OCI-LY3 (cell line): Measurements from ENCODE around the gene FAM228B.

ENCODE experiments used
- H2AFZ ChIP-seq: fragments of 200-600, 300-600 bp; shearing (Covaris generic); 2 replicates; pipeline ENCODE4 v1.6.0; 2014; ENCODE audit warnings: antibody characterized with exemption, low read depth, low read length
- H3K27ac ChIP-seq: fragments of 200-600, 300-600 bp; sonication (generic); 2 replicates; pipeline ENCODE4 v1.5.1; 2014; ENCODE audit warnings: mild to moderate bottlenecking, low read length, moderate library complexity, mixed read lengths
- H3K27me3 ChIP-seq: fragments of 200-600, 300-600 bp; sonication (generic); 2 replicates; pipeline ENCODE4 v1.6.1; 2014; ENCODE audit warnings: low read depth, low read length, mixed read lengths
- H3K36me3 ChIP-seq: fragments of 200-600, 300-600 bp; sonication (generic); replicated peaks from 2 replicates; pipeline ENCODE3; 2014; ENCODE audit warnings: low read depth, low read length, mixed read lengths
- H3K4me1 ChIP-seq: fragments of 300-600, 200-600 bp; sonication (generic); 2 replicates; pipeline ENCODE4 v1.6.1; 2014; ENCODE audit warnings: low read length, mixed read lengths
- H3K4me2 ChIP-seq: fragments of 200-600, 300-600 bp; sonication (generic); 2 replicates; pipeline ENCODE4 v1.6.1; 2014; ENCODE audit warnings: low read length, mixed read lengths
- H3K4me3 ChIP-seq: fragments of 300-600, 200-600 bp; sonication (generic); 2 replicates; pipeline ENCODE4 v1.5.1; 2014; ENCODE audit warnings: antibody characterized with exemption, mild to moderate bottlenecking, low read length, moderate library complexity
- H3K79me2 ChIP-seq: fragments of 300-600, 200-600 bp; shearing (Covaris generic); 2 replicates; pipeline ENCODE4 v1.6.1; 2014; ENCODE audit warnings: mild to moderate bottlenecking, low read length, mixed read lengths
- H3K9ac ChIP-seq: fragments of 300-600, 200-600 bp; shearing (Covaris generic); 2 replicates; pipeline ENCODE4 v1.6.0; 2014; ENCODE audit warnings: mild to moderate bottlenecking, low read length, moderate library complexity
- H3K9me3 ChIP-seq: fragments of 200-600, 300-600 bp; shearing (Covaris generic); 2 replicates; pipeline ENCODE4 v1.6.1; 2014; ENCODE audit warnings: low read length, mixed read lengths; ENCODE audit not compliant: insufficient read depth
- H4K20me1 ChIP-seq: fragments of 200-600, 300-600 bp; sonication (generic); 2 replicates; pipeline ENCODE4 v1.6.1; 2016; ENCODE audit warnings: low read length, mixed read lengths; ENCODE audit not compliant: insufficient read depth
- CTCF ChIP-seq: fragments of 200-600, 300-600 bp; sonication (generic); IDR thresholded peaks from 2 replicates; pipeline ENCODE4 v1.5.1; 2014; ENCODE audit warnings: antibody characterized with exemption, low read length, low read depth
- EZH2phosphoT487 ChIP-seq: fragments of 200-600 bp; shearing (Covaris generic); IDR thresholded peaks from 2 replicates; pipeline ENCODE4 v1.6.1; 2018; ENCODE audit warnings: antibody characterized with exemption, mixed run types, low read depth

Gene FAM228B

GRCh38 chr2:24082787-24083566 lies 40.3 kb upstream of the FAM228B start:
- Histone ChIP-seq H2AFZ (peak overlapping the region; percentile 90), H4K20me1 (no peaks in the 10 kb centered on the region), H3K27ac (peak overlapping the region; percentile 83), H3K4me2 (peak overlapping the region; percentile 100), H3K4me3 (peak overlapping the region; percentile 87), H3K36me3 (no peaks in the 10 kb centered on the region), H3K4me1 (peaks cover 14% of the 10 kb centered on the region), H3K27me3 (no peaks in the 10 kb centered on the region), H3K9me3 (no peaks in the 10 kb centered on the region), H3K9ac (peak overlapping the region; percentile 87), H3K79me2 (no peaks in the 10 kb centered on the region)
- TF ChIP-seq CTCF (no peak), EZH2phosphoT487 (no peak)

- H3K4me3 ChIP-seq = peak overlapping the region; percentile 87
- H3K9ac ChIP-seq = peak overlapping the region; percentile 87
- H3K79me2 ChIP-seq = no peaks in the 10 kb centered on the region
- TF ChIP-seq EZH2phosphoT487 (no peak), CTCF (no peak)
- H3K36me3 ChIP-seq = no peaks in the 10 kb centered on the region
- H4K20me1 ChIP-seq = no peaks in the 10 kb centered on the region
- no peaks in the 10 kb centered on the region for H3K27me3 ChIP-seq
- H3K9me3 ChIP-seq = no peaks in the 10 kb centered on the region
- H2AFZ ChIP-seq = peak overlapping the region; percentile 90
- H3K27ac ChIP-seq = peak overlapping the region; percentile 83
- peak overlapping the region; percentile 100 for H3K4me2 ChIP-seq
- peaks cover 14% of the 10 kb centered on the region for H3K4me1 ChIP-seq
These were observed 39.5 kb upstream of the FAM228B start for GRCh38 chr2:24083567-24084385.

GRCh38 chr2:24084386-24085199 lies 38.7 kb upstream of the FAM228B start, which contains the start of gene TP53I3:
Gene TP53I3 (minus strand): TSS chr2:24084834. CDS start chr2:24084326, 508 bp downstream.
- Histone ChIP-seq H3K4me2 (peak within 1 kb of the TSS; percentile 100), H3K36me3 (no peaks in the 10 kb centered on the region), H4K20me1 (no peaks in the 10 kb centered on the region), H2AFZ (peak within 1 kb of the TSS; percentile 99), H3K9ac (peak within 1 kb of the TSS; percentile 87), H3K79me2 (no peaks in the 10 kb centered on the region), H3K27ac (peak within 1 kb of the TSS; percentile 83), H3K4me3 (peak within 1 kb of the TSS; percentile 87), H3K9me3 (no peaks in the 10 kb centered on the region), H3K27me3 (no peaks in the 10 kb centered on the region), H3K4me1 (peaks cover 14% of the 10 kb centered on the region)
- TF ChIP-seq EZH2phosphoT487 (no peak), CTCF (peak; percentile 83)
